ENCODE data around the gene AP3B2. TPM values are rescaled to one million over a fixed set of nuclear protein-coding genes. Genes with fewer than 3 reads are reported as not detected.

AP3B2 gene
- total and polyA plus RNA-seq, 9 donors = 0.18 to 0.82 (median 0.52) TPM

- H3K36me3 ChIP-seq (ENCODE audit: control insufficient read depth, insufficient read depth, low read length) = no peaks in the 10 kb centered on the region
- H3K27me3 ChIP-seq (ENCODE audit: control insufficient read depth, insufficient read depth, low read length) = peaks cover 25% of the 10 kb centered on the region
- no CpG with 5 or more reads among the region's 3 CpGs for WGBS (ENCODE audit: insufficient coverage)
- no peak for DNase-seq
- H3K4me3 ChIP-seq (ENCODE audit: low read length) = no peak overlapping the region
- no peaks in the 10 kb centered on the region for H3K4me1 ChIP-seq (ENCODE audit: control insufficient read depth, insufficient read depth, low read length)
- no peaks in the 10 kb centered on the region for H3K9me3 ChIP-seq (replicated peaks; ENCODE audit: control insufficient read depth, low read depth, low read length)
- H3K27ac ChIP-seq (ENCODE audit: low read length) = no peak overlapping the region
Measured at GRCh38 chr15:82653483-82654168, 56.0 kb downstream of the AP3B2 start.

GRCh38 chr15:82651708-82652107 is 58.0 kb downstream of the AP3B2 start:
- Histone ChIP-seq H3K27me3 (ENCODE audit: control insufficient read depth, insufficient read depth, low read length) (peaks cover 44% of the 10 kb centered on the region), H3K4me1 (ENCODE audit: control insufficient read depth, insufficient read depth, low read length) (peaks cover 14% of the 10 kb centered on the region), H3K9me3 (replicated peaks; ENCODE audit: control insufficient read depth, low read depth, low read length) (peaks cover 2% of the 10 kb centered on the region), H3K27ac (ENCODE audit: low read length) (no peak overlapping the region), H3K36me3 (ENCODE audit: control insufficient read depth, insufficient read depth, low read length) (no peaks in the 10 kb centered on the region), H3K4me3 (ENCODE audit: low read length) (no peak overlapping the region)
- no peak for DNase-seq
- WGBS (ENCODE audit: insufficient coverage) = no CpG with 5 or more reads among the region's 2 CpGs

GRCh38 chr15:82650046-82650670 is 59.5 kb downstream of the AP3B2 start:
- H3K36me3 ChIP-seq (ENCODE audit: control insufficient read depth, insufficient read depth, low read length) = no peaks in the 10 kb centered on the region
- no peak overlapping the region for H3K4me3 ChIP-seq (ENCODE audit: low read length)
- H3K27ac ChIP-seq (ENCODE audit: low read length) = no peak overlapping the region
- peaks cover 2% of the 10 kb centered on the region for H3K9me3 ChIP-seq (replicated peaks; ENCODE audit: control insufficient read depth, low read depth, low read length)
- no peak for DNase-seq
- peaks cover 18% of the 10 kb centered on the region for H3K4me1 ChIP-seq (ENCODE audit: control insufficient read depth, insufficient read depth, low read length)
- peaks cover 58% of the 10 kb centered on the region for H3K27me3 ChIP-seq (ENCODE audit: control insufficient read depth, insufficient read depth, low read length)

- no peak overlapping the region for H3K4me3 ChIP-seq (ENCODE audit: low read length)
- H3K27me3 ChIP-seq (ENCODE audit: control insufficient read depth, insufficient read depth, low read length) = peaks cover 65% of the 10 kb centered on the region
- peaks cover 2% of the 10 kb centered on the region for H3K9me3 ChIP-seq (replicated peaks; ENCODE audit: control insufficient read depth, low read depth, low read length)
- no peak for DNase-seq
- H3K4me1 ChIP-seq (ENCODE audit: control insufficient read depth, insufficient read depth, low read length) = peaks cover 18% of the 10 kb centered on the region
- no peaks in the 10 kb centered on the region for H3K36me3 ChIP-seq (ENCODE audit: control insufficient read depth, insufficient read depth, low read length)
- 76% methylated on average over 4 of the region's 11 CpGs for WGBS (ENCODE audit: insufficient coverage)
- no peak overlapping the region for H3K27ac ChIP-seq (ENCODE audit: low read length)
Measured at GRCh38 chr15:82649226-82649999, 60.3 kb downstream of the AP3B2 start.

- Histone ChIP-seq H3K27ac (ENCODE audit: low read length) (no peak overlapping the region), H3K4me1 (ENCODE audit: control insufficient read depth, insufficient read depth, low read length) (peaks cover 18% of the 10 kb centered on the region), H3K36me3 (ENCODE audit: control insufficient read depth, insufficient read depth, low read length) (no peaks in the 10 kb centered on the region), H3K4me3 (ENCODE audit: low read length) (peak overlapping the region; percentile 8), H3K9me3 (replicated peaks; ENCODE audit: control insufficient read depth, low read depth, low read length) (peaks cover 2% of the 10 kb centered on the region), H3K27me3 (ENCODE audit: control insufficient read depth, insufficient read depth, low read length) (peaks cover 67% of the 10 kb centered on the region)
- WGBS (ENCODE audit: insufficient coverage) = 8% methylated on average over 40 of the region's 41 CpGs
- no peak for DNase-seq
Measured at GRCh38 chr15:82648257-82649103, 61.2 kb downstream of the AP3B2 start.

GRCh38 chr15:82647835-82648256 is 61.8 kb downstream of the AP3B2 start:
- H3K9me3 ChIP-seq (replicated peaks; ENCODE audit: control insufficient read depth, low read depth, low read length) = peaks cover 2% of the 10 kb centered on the region
- peaks cover 73% of the 10 kb centered on the region for H3K27me3 ChIP-seq (ENCODE audit: control insufficient read depth, insufficient read depth, low read length)
- peak overlapping the region; percentile 8 for H3K4me3 ChIP-seq (ENCODE audit: low read length)
- DNase-seq = peak; percentile 4
- under 1% methylated on average over 49 of the region's 49 CpGs for WGBS (ENCODE audit: insufficient coverage)
- no peak overlapping the region for H3K27ac ChIP-seq (ENCODE audit: low read length)
- H3K36me3 ChIP-seq (ENCODE audit: control insufficient read depth, insufficient read depth, low read length) = no peaks in the 10 kb centered on the region
- peaks cover 18% of the 10 kb centered on the region for H3K4me1 ChIP-seq (ENCODE audit: control insufficient read depth, insufficient read depth, low read length)

- H3K36me3 ChIP-seq (ENCODE audit: control insufficient read depth, insufficient read depth, low read length) = no peaks in the 10 kb centered on the region
- peaks cover 18% of the 10 kb centered on the region for H3K4me1 ChIP-seq (ENCODE audit: control insufficient read depth, insufficient read depth, low read length)
- peaks cover 76% of the 10 kb centered on the region for H3K27me3 ChIP-seq (ENCODE audit: control insufficient read depth, insufficient read depth, low read length)
- 7% methylated on average over 94 of the region's 96 CpGs for WGBS (ENCODE audit: insufficient coverage)
- no peak within 1 kb of the TSS for H3K27ac ChIP-seq (ENCODE audit: low read length)
- DNase-seq = peak; percentile 24
- peak within 1 kb of the TSS; percentile 8 for H3K4me3 ChIP-seq (ENCODE audit: low read length)
- H3K9me3 ChIP-seq (replicated peaks; ENCODE audit: control insufficient read depth, low read depth, low read length) = peaks cover 2% of the 10 kb centered on the region
Measured at GRCh38 chr15:82647045-82647834, 62.4 kb downstream of the AP3B2 start, which contains the start of gene CPEB1. Gene CPEB1 (minus strand): TSS chr15:82647363. CDS start chr15:82628459, 18,904 bp downstream.

- H3K4me1 ChIP-seq (ENCODE audit: control insufficient read depth, insufficient read depth, low read length) = peaks cover 18% of the 10 kb centered on the region
- H3K4me3 ChIP-seq (ENCODE audit: low read length) = no peak overlapping the region
- H3K27ac ChIP-seq (ENCODE audit: low read length) = no peak overlapping the region
- no peak for DNase-seq
- 17% methylated on average over 56 of the region's 56 CpGs for WGBS (ENCODE audit: insufficient coverage)
- no peaks in the 10 kb centered on the region for H3K36me3 ChIP-seq (ENCODE audit: control insufficient read depth, insufficient read depth, low read length)
- peaks cover 80% of the 10 kb centered on the region for H3K27me3 ChIP-seq (ENCODE audit: control insufficient read depth, insufficient read depth, low read length)
- peaks cover 2% of the 10 kb centered on the region for H3K9me3 ChIP-seq (replicated peaks; ENCODE audit: control insufficient read depth, low read depth, low read length)
Measured at GRCh38 chr15:82646250-82647044, 63.2 kb downstream of the AP3B2 start.
